CD1c-positive myeloid dendritic cell (primary cell): ENCODE results near the gene BEST4.
A peak's percentile ranks its signal among the peaks of the same experiment; 100 is the strongest.
"Not testable (repeated sequence)": the region's sequence is repeated elsewhere in the genome, so short reads cannot be mapped to it uniquely, and the experiment has no call there.

ENCODE experiments used
- DNase-seq: peaks from one replicate; pipeline ENCODE4 v3.0.0-alpha.2; 2016; ENCODE audit errors: extremely low spot score

The BEST4 gene

GRCh38 chr1:44777969-44778635 lies 9.9 kb downstream of the BEST4 start:
- peak; percentile 88 for DNase-seq

GRCh38 chr1:44777547-44777946 lies 10.4 kb downstream of the BEST4 start:
- DNase-seq, result peak; percentile 35

- DNase-seq, result no peak
These were observed 11.3 kb downstream of the BEST4 start for GRCh38 chr1:44776730-44777068.

- peak; percentile 35 for DNase-seq
These were observed 11.8 kb downstream of the BEST4 start for GRCh38 chr1:44775930-44776729.

GRCh38 chr1:44775078-44775929 lies 12.7 kb downstream of the BEST4 start, which contains the start of gene RPS8:
TSS of gene RPS8 (plus strand) at chr1:44775540. CDS start at chr1:44775597, 57 bp downstream.
- DNase-seq, result peak; percentile 96

GRCh38 chr1:44766421-44766820 lies 21.5 kb downstream of the BEST4 start:
- DNase-seq, result not testable (repeated sequence)

- DNase-seq, result no peak
These were observed 27.1 kb downstream of the BEST4 start for GRCh38 chr1:44760876-44761275.

- no peak for DNase-seq
These were observed 28.9 kb downstream of the BEST4 start for GRCh38 chr1:44759077-44759476.

GRCh38 chr1:44757420-44757819 lies 30.6 kb downstream of the BEST4 start:
- DNase-seq, result no peak

- no peak for DNase-seq
These were observed 40.1 kb downstream of the BEST4 start for GRCh38 chr1:44747878-44748277.

GRCh38 chr1:44743211-44743610 lies 44.8 kb downstream of the BEST4 start:
- DNase-seq, result no peak

- peak; percentile 29 for DNase-seq
These were observed 47.8 kb downstream of the BEST4 start for GRCh38 chr1:44740179-44740617.

- DNase-seq, result peak; percentile 99
These were observed 48.4 kb downstream of the BEST4 start, which contains the start of gene KIF2C for GRCh38 chr1:44739307-44740178. TSS of gene KIF2C (plus strand) at chr1:44739837. CDS start at chr1:44739933, 96 bp downstream.

GRCh38 chr1:44738953-44739306 lies 49.0 kb downstream of the BEST4 start:
- DNase-seq, result not testable (repeated sequence)

GRCh38 chr1:44735992-44736391 lies 52.0 kb downstream of the BEST4 start:
- DNase-seq, result no peak

GRCh38 chr1:44733784-44734183 lies 54.2 kb downstream of the BEST4 start:
- DNase-seq, result no peak
